Neural crest cell (in vitro differentiated cells): ENCODE data around the gene RASA3. TPM values are rescaled to one million over a fixed set of nuclear protein-coding genes. Genes with fewer than 3 reads are reported as not detected.

ENCODE experiments used
- DNase-seq: peaks from one replicate; pipeline ENCODE4 v3.0.0; 2021; ENCODE audit warnings: low read depth, mixed read lengths, low spot score
- H3K27ac Mint-ChIP-seq: one replicate; pipeline ENCODE4 v1.8.0; 2021; ENCODE audit warnings: mild to moderate bottlenecking, mixed read lengths; ENCODE audit not compliant: unreplicated experiment
- H3K27me3 Mint-ChIP-seq: 2 replicates; pipeline ENCODE4 v1.8.0; 2021; ENCODE audit warnings: low read depth, mild to moderate bottlenecking, mixed read lengths
- H3K36me3 Mint-ChIP-seq: 2 replicates; pipeline ENCODE4 v1.8.0; 2021; ENCODE audit warnings: low read depth, mild to moderate bottlenecking, mixed read lengths
- H3K4me1 Mint-ChIP-seq: 2 replicates; pipeline ENCODE4 v1.8.0; 2021; ENCODE audit warnings: mixed read lengths
- H3K4me3 Mint-ChIP-seq: one replicate; pipeline ENCODE4 v1.8.0; 2021; ENCODE audit warnings: mild to moderate bottlenecking, mixed read lengths
- H3K9me3 Mint-ChIP-seq: 2 replicates; pipeline ENCODE4 v1.8.0; 2021; ENCODE audit warnings: mixed read lengths
- CTCF ChIP-seq: fragments of 200-600 bp; sonication (generic); conservative IDR thresholded peaks from 2 replicates; pipeline ENCODE4 v1.5.0; 2021; ENCODE audit warnings: antibody characterized with exemption, mild to moderate bottlenecking
- total RNA-seq: library from RNA; stranded (reverse); gene quantifications from 2 replicates; pipeline ENCODE4 v1.2.1, GENCODE V29; 2021

The RASA3 gene
- total RNA-seq, 1 donor from 2014 or later = 29.5 TPM

GRCh38 chr13:113930671-113931637 is 201.5 kb downstream of the RASA3 start:
- Mint-ChIP-seq H3K27ac (no peak overlapping the region), H3K9me3 (no peaks in the 10 kb centered on the region), H3K4me3 (no peak overlapping the region), H3K36me3 (no peaks in the 10 kb centered on the region), H3K4me1 (peaks cover 36% of the 10 kb centered on the region), H3K27me3 (no peaks in the 10 kb centered on the region)
- TF ChIP-seq CTCF = no peak
- DNase-seq = no peak

- Mint-ChIP-seq H3K4me3 (no peak overlapping the region), H3K9me3 (no peaks in the 10 kb centered on the region), H3K27ac (no peak overlapping the region), H3K4me1 (peaks cover 25% of the 10 kb centered on the region), H3K36me3 (no peaks in the 10 kb centered on the region), H3K27me3 (no peaks in the 10 kb centered on the region)
- no peak for DNase-seq
- no peak for TF ChIP-seq CTCF
Measured at GRCh38 chr13:113929628-113930615, 202.5 kb downstream of the RASA3 start.

DNA sequence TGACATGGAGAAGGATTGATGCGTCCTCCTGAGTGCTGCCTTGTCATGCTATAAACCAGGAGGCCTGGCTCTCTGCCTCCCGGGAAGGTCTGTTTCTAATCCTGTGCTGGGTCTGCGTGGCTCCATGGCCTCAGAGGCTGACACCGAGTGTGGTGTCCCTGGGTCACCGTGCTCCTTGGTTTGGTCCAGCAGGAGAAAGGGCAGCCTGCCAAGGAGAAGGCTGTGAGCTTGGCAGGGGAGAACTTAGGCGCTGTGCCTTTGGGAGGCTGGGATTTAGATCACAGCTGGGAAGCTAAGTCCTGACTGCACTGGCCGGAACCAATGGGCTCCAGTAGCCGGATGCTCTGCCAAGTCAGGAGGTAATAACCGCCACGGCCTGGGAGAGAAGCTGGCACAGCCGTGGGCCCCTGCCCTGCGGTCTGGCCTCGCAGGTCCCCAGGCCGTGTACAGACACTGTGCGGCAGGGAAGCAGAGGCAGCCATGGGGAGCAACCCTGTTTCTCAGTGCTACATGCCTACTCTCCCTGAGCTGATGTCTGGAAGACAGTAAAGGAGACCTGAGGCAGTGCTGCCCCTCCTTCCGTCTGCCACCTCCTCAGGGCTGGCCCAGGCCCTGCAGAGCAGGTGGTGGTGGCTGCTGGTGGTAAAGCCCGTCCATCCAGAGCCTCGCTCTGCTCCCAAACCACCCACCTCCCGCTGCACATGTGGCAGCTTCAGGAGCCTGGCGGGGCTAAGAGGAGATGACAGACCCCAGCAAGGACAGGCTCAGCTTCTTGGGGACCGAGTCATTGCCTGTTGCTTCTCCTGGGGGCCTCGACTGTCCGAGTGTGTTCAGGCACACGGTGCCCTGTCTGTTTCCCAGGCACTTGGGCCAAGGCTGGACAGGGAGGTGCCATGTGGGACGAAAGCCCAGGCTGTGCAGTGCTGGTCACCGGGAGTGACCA is 203.5 kb downstream of the RASA3 start:
- H3K27ac Mint-ChIP-seq = no peak overlapping the region

More for the DNA sequence above, 203.5 kb downstream of the RASA3 start:
- TF ChIP-seq CTCF = no peak
- DNase-seq = no peak
- no peaks in the 10 kb centered on the region for H3K27me3 Mint-ChIP-seq
- no peak overlapping the region for H3K4me3 Mint-ChIP-seq
- H3K4me1 Mint-ChIP-seq = peaks cover 16% of the 10 kb centered on the region
- no peaks in the 10 kb centered on the region for H3K9me3 Mint-ChIP-seq
- H3K36me3 Mint-ChIP-seq = no peaks in the 10 kb centered on the region

Other genes with a start within 250 kb of the RASA3 start
- 0.66 and 1.9 TPM in 2 replicates for gene C13orf46, start 158.5 kb downstream of the RASA3 start, total RNA-seq
- gene CFAP97D2, start 46.6 kb upstream of the RASA3 start, total RNA-seq = not detected in 2 replicates
- gene CDC16, start 102.3 kb upstream of the RASA3 start, total RNA-seq = 72.4 and 80.2 TPM in 2 replicates
- gene UPF3A, start 149.0 kb upstream of the RASA3 start, total RNA-seq = 84.7 and 89.5 TPM in 2 replicates
- gene CHAMP1, start 181.9 kb upstream of the RASA3 start, total RNA-seq = 63.5 and 63.9 TPM in 2 replicates